Left colon (tissue), 2 donors: ENCODE measurements around the gene VPS26B. TPM values are rescaled to one million over a fixed set of nuclear protein-coding genes. Genes with fewer than 3 reads are reported as not detected.

Source experiments
- ATAC-seq: fragments of 200-7000 bp; cut with Tn5 transposase; one replicate; pipeline ENCODE4 v1.9.1; 2020; ENCODE audit warnings: mild to moderate bottlenecking, moderate library complexity
- DNase-seq, 2 donors: peaks; one replicate each; pipeline ENCODE4 v3.0.0-alpha.2; 2020
- intact Hi-C, 2 donors: fragments of 100-400 bp; cut with DNase I in 1 of 2; cut with micrococcal nuclease in 1 of 2; formaldehyde crosslinking; loops; one replicate each; pipeline versions ENCODE4 v1.11.2 to v1.14.0; 2022; cut with DNase I, micrococcal nuclease
- total RNA-seq, 2 donors: library from RNA; stranded (reverse); fragmentation: NEBNext Ultra II Directional; extraction: Animal tissue kit (Norgen Biotek cat#: 25700); gene quantifications; one replicate each; pipeline ENCODE4 v1.2.1, GENCODE V29; 2021
- donor health status: DM: no; HTN: no; CAD: no.
- donor health status: DM: yes; HTN: yes; CAD: no.

The VPS26B gene
- total RNA-seq, 2 donors from 2014 or later, result 40.8 to 41.1 TPM

GRCh38 chr11:134293119-134294113 is 68.9 kb downstream of the VPS26B start:
- intact Hi-C loops, result no loop called here
- DNase-seq (no peak), ATAC-seq (no peak)

- intact Hi-C loops, result no loop called here
- ATAC-seq (no peak), DNase-seq (no peak)
Observed at GRCh38 chr11:134294664-134295063, 70.2 kb downstream of the VPS26B start.

Other genes with a start within 250 kb of the VPS26B start
- 10 to 100 TPM in 1 of 2 donors, 1 to 10 TPM in 1; 5.1 to 10.7 TPM for gene JAM3, start 155.6 kb upstream of the VPS26B start, total RNA-seq
- gene NCAPD3, start 704 bp upstream of the VPS26B start, total RNA-seq, result 10 to 100 TPM; 11.5 to 17.0 TPM
- 10 to 100 TPM; 28.5 to 32.0 TPM for gene THYN1, start 28.7 kb downstream of the VPS26B start, total RNA-seq
- 10 to 100 TPM; 28.1 to 30.7 TPM for gene ACAD8, start 28.9 kb downstream of the VPS26B start, total RNA-seq
- gene GLB1L3, start 51.7 kb downstream of the VPS26B start, total RNA-seq, result not detected
- gene GLB1L2, start 107.3 kb downstream of the VPS26B start, total RNA-seq, result 10 to 100 TPM; 22.6 to 28.6 TPM
- under 1 TPM; 0.12 to 0.22 TPM for gene B3GAT1, start 187.6 kb downstream of the VPS26B start, total RNA-seq